Rectal smooth muscle tissue (tissue), 1 donor: Measurements from ENCODE around the gene KIF13A.

Experiments used
- H3K27ac ChIP-seq: one replicate; pipeline ENCODE4 v1.7.0; 2013; ENCODE audit warnings: low read depth, low read length, inconsistent platforms
- H3K27me3 ChIP-seq: one replicate; pipeline ENCODE4 v1.7.0; 2013; ENCODE audit warnings: low read length; ENCODE audit not compliant: control insufficient read depth, insufficient read depth
- H3K36me3 ChIP-seq: one replicate; pipeline ENCODE4 v1.7.0; 2013; ENCODE audit warnings: low read length; ENCODE audit not compliant: control insufficient read depth, insufficient read depth
- H3K4me1 ChIP-seq: one replicate; pipeline ENCODE4 v1.7.0; 2013; ENCODE audit warnings: low read length; ENCODE audit not compliant: control insufficient read depth, insufficient read depth
- H3K4me3 ChIP-seq: one replicate; pipeline ENCODE4 v1.7.0; 2013; ENCODE audit warnings: low read length
- H3K9ac ChIP-seq: one replicate; pipeline ENCODE4 v1.7.0; 2013; ENCODE audit warnings: low read length

KIF13A gene

DNA sequence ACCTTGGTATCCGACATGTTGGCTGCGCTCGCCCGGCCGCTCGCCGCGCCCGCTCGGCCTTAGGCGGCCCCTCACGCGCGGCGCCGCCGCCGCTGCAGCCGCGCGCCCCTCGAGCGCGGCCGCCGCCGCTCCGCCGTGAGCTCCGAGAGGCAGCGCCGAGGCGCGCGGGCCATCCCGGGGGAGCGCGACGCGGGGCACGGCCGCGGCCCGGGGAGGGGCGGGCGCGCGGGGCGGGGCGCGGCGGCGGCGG is at the start of gene KIF13A:
Gene KIF13A, minus strand, starts transcription at position 189 of the 250 bp plus-strand sequence. Its CDS starts 172 bp downstream, at position 17.
- Histone ChIP-seq H3K4me1 (peaks cover 9% of the 10 kb centered on the region), H3K4me3 (peak within 1 kb of the TSS; percentile 89), H3K27me3 (no peaks in the 10 kb centered on the region), H3K36me3 (no peaks in the 10 kb centered on the region), H3K9ac (peak within 1 kb of the TSS; percentile 58), H3K27ac (peak within 1 kb of the TSS; percentile 81)

GRCh38 chr6:18036781-18037180 is 49.3 kb upstream of the KIF13A start:
- H3K27me3 ChIP-seq = no peaks in the 10 kb centered on the region
- H3K4me3 ChIP-seq = no peak overlapping the region
- no peaks in the 10 kb centered on the region for H3K36me3 ChIP-seq
- H3K4me1 ChIP-seq = no peaks in the 10 kb centered on the region
- no peak overlapping the region for H3K27ac ChIP-seq
- H3K9ac ChIP-seq = no peak overlapping the region

GRCh38 chr6:18035330-18035854 is 48.0 kb upstream of the KIF13A start:
- H3K4me3 ChIP-seq = no peak overlapping the region
- no peaks in the 10 kb centered on the region for H3K27me3 ChIP-seq
- H3K4me1 ChIP-seq = no peaks in the 10 kb centered on the region
- no peaks in the 10 kb centered on the region for H3K36me3 ChIP-seq
- H3K9ac ChIP-seq = no peak overlapping the region
- H3K27ac ChIP-seq = no peak overlapping the region

- no peaks in the 10 kb centered on the region for H3K27me3 ChIP-seq
- no peak overlapping the region for H3K4me3 ChIP-seq
- H3K27ac ChIP-seq = no peak overlapping the region
- H3K36me3 ChIP-seq = no peaks in the 10 kb centered on the region
- no peak overlapping the region for H3K9ac ChIP-seq
- H3K4me1 ChIP-seq = no peaks in the 10 kb centered on the region
Observed at GRCh38 chr6:18034798-18035202, 47.4 kb upstream of the KIF13A start.

DNA sequence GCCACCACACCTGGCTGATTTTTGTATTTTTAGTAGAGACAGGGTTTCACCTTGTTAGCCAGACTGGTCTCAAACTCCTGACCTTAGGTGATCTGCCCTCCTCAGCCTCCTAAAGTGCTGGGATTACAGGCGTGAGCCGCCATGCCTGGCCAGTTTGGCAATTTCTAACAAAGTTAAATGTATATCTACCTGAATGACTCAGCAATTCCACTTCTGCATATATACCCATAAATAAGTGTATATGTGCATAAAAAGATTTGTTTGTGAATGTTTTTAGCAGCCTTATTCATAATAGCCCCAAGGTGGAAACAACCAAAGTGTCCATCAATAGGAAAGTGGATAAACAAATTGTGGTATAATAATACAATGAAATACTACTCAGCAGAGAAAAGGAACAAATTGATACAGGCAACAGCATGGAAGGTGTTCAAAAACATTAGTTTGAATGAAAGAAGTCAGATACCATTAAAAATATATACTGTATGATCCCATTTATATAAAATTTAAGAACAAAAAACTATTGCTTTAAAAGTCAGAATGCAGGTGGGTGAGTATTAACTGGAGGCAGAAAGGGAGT is 44.3 kb upstream of the KIF13A start:
- Histone ChIP-seq H3K4me3 (no peak overlapping the region), H3K36me3 (no peaks in the 10 kb centered on the region), H3K27me3 (no peaks in the 10 kb centered on the region), H3K9ac (no peak overlapping the region), H3K27ac (no peak overlapping the region), H3K4me1 (no peaks in the 10 kb centered on the region)

DNA sequence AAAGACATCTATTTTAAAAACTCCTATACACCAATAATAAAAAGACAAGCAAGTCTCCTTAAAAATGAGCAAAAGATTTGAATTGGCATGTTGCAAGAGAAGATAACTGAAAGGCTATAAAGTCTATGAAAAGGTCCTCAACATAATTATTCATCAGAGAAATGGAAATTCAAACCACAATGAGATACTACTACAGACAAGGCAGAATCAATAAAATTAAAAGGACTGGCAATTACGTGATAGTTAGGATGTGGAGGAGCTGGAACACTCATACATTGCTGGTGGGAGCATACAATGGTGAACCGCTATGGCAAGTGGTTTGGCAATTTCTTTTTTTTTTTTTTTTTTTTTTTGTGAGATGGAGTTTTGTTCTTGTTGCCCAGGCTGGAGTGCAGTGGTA is 43.8 kb upstream of the KIF13A start:
- Histone ChIP-seq H3K9ac (no peak overlapping the region), H3K4me3 (no peak overlapping the region), H3K36me3 (no peaks in the 10 kb centered on the region), H3K27ac (no peak overlapping the region), H3K27me3 (no peaks in the 10 kb centered on the region), H3K4me1 (no peaks in the 10 kb centered on the region)

DNA sequence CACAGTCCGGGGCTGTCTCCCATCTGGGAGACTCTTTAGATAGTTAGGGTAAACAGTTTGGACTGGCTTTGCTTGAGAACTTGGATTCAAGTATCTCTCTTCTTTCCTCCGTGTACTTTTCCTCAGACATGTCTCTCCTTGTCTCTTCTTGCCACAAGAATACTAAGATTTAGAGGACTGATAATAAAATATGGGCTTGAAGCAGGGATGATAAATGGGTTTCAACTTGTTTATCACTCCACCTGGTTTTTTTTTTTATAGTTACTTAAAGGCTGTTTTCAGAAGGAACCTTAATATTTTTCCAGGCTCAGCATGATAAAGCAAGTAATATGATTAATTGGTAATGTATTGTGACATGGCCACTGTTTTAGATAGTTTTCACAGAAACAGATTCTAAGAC is 40.9 kb upstream of the KIF13A start:
- no peaks in the 10 kb centered on the region for H3K36me3 ChIP-seq
- H3K27me3 ChIP-seq = no peaks in the 10 kb centered on the region
- no peak overlapping the region for H3K4me3 ChIP-seq
- no peak overlapping the region for H3K27ac ChIP-seq
- H3K9ac ChIP-seq = no peak overlapping the region
- no peaks in the 10 kb centered on the region for H3K4me1 ChIP-seq

DNA sequence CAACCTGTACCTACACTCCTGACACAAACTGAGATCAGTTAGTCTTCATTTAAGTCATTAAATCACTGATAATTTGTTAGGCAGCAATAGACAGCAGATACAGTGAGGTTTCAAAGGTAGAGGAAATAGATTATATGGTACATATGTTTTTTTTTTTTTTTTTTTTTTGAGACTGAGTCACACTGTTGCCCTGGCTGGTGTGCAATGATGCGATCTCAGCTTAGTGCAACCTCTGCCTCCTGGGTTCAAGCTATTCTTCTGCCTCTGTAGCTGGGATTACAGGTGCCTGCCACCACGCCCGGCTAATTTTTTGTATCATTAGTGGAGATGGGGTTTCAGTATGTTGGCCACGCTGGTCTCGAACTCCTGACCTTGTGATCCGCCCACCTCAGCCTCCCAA is 38.2 kb upstream of the KIF13A start:
- Histone ChIP-seq H3K36me3 (no peaks in the 10 kb centered on the region), H3K27ac (no peak overlapping the region), H3K9ac (no peak overlapping the region), H3K27me3 (no peaks in the 10 kb centered on the region), H3K4me3 (no peak overlapping the region), H3K4me1 (peaks cover 2% of the 10 kb centered on the region)

GRCh38 chr6:18024876-18025275 is 37.4 kb upstream of the KIF13A start:
- Histone ChIP-seq H3K36me3 (no peaks in the 10 kb centered on the region), H3K9ac (no peak overlapping the region), H3K27me3 (no peaks in the 10 kb centered on the region), H3K27ac (no peak overlapping the region), H3K4me3 (no peak overlapping the region), H3K4me1 (peaks cover 2% of the 10 kb centered on the region)

GRCh38 chr6:18023891-18024290 is 36.5 kb upstream of the KIF13A start:
- no peak overlapping the region for H3K4me3 ChIP-seq
- no peaks in the 10 kb centered on the region for H3K36me3 ChIP-seq
- no peak overlapping the region for H3K9ac ChIP-seq
- peaks cover 2% of the 10 kb centered on the region for H3K4me1 ChIP-seq
- no peak overlapping the region for H3K27ac ChIP-seq
- H3K27me3 ChIP-seq = no peaks in the 10 kb centered on the region

DNA sequence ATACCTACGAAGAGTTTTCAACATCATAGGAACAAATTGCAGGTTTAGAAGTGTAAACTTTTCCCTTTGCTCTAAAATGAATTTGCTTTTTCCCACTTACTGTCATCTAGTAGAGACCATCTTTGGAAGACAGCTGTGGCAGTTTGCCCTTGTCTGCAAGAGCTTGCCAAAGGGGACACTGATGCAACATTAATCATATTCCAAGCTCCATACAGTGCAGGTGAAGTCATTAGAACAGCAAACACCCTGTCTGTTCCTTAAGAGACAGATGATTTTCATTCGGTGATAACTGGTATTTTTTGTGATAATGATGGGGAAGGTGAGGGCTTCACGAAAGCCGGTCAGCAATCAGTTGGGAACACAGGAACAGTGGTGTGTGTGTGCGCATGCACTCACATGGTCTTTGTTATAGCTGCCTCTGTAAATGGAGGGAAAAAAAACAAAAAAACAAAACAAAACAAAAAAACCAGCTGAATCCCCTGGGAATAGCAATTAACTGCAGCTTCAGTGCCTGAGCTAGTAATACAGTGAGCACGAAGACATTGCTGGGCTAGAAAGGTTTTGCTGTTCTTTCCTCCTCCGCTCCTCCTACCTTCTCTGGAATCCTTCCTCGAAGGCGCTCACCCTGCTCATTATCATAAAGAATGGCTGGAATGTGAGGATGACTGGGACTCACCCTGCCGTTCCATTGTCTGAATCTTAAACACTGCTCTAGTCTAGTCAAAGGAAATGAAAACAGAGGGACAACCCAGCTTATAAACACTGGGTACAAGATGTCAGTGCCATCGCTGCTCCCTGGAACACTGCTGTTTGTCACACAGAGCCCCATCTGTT is 35.2 kb upstream of the KIF13A start:
- Histone ChIP-seq H3K36me3 (no peaks in the 10 kb centered on the region), H3K27me3 (no peaks in the 10 kb centered on the region), H3K27ac (no peak overlapping the region), H3K4me1 (peaks cover 2% of the 10 kb centered on the region), H3K9ac (no peak overlapping the region), H3K4me3 (no peak overlapping the region)

DNA sequence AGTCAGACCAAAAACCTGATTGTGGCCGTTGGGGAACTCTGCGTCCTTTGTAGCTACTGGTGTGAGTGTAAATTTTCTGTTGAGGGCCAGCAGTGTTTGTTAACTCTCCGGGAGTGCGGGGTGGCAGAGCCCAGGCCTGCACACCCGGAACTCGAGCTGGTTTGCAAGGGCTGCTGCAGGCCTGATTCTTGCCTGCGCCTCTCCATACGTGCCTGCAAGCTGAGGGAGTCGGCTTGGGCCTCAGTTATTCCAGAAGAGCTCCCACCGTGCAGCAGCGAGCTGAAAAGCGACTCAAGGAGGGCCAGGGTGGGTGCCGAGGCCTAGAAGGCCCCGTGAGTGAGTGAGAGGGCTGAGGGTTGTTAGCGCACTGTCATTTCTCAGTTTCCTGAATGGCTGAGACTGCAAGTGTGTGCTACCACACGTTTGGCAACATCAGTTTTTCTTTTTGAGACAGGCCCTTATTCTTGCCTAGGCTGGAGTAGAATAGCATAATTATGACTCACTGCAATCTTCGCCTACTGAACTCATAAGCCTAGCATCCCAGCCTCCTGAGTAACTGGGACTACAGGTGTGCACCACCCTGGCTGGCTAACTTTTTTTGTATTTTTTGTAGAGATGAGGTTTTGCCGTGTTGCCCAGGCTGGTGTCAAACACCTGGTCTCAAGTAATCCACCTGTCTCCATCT is 33.9 kb upstream of the KIF13A start:
- Histone ChIP-seq H3K27me3 (no peaks in the 10 kb centered on the region), H3K4me3 (no peak overlapping the region), H3K9ac (no peak overlapping the region), H3K36me3 (no peaks in the 10 kb centered on the region), H3K27ac (peak overlapping the region; percentile 24), H3K4me1 (peaks cover 2% of the 10 kb centered on the region)
